Measurements from ENCODE around the gene CLEC4C.

The CLEC4C gene

GRCh38 chr12:7695566-7696197, 51.5 kb downstream of the CLEC4C start, which contains the start of gene GDF3:
Gene GDF3, minus strand, starts transcription at chr12:7695775. Its CDS starts 47 bp downstream, at chr12:7695728.
- no peak for TF ChIP-seq CTCF (conservative IDR thresholded peaks at IDR 0.05; ENCODE audit: low read length)
- no peak within 1 kb of the TSS for H3K4me3 ChIP-seq (ENCODE audit: low read length)
- DNase-seq (ENCODE audit: low read depth) = peak; percentile 3

- no peak for TF ChIP-seq CTCF (conservative IDR thresholded peaks at IDR 0.05; ENCODE audit: low read length)
- no peak for DNase-seq (ENCODE audit: low read depth)
- H3K4me3 ChIP-seq (ENCODE audit: low read length) = no peak overlapping the region
Observed at GRCh38 chr12:7695237-7695560, 52.0 kb downstream of the CLEC4C start.

GRCh38 chr12:7694556-7695236, 52.5 kb downstream of the CLEC4C start:
- TF ChIP-seq CTCF (conservative IDR thresholded peaks at IDR 0.05; ENCODE audit: low read length) = no peak
- H3K4me3 ChIP-seq (ENCODE audit: low read length) = no peak overlapping the region
- no peak for DNase-seq (ENCODE audit: low read depth)

- no peak overlapping the region for H3K4me3 ChIP-seq (ENCODE audit: low read length)
- no peak for TF ChIP-seq CTCF (conservative IDR thresholded peaks at IDR 0.05; ENCODE audit: low read length)
- no peak for DNase-seq (ENCODE audit: low read depth)
Observed at GRCh38 chr12:7693793-7694192, 53.4 kb downstream of the CLEC4C start.

- no peak for TF ChIP-seq CTCF (conservative IDR thresholded peaks at IDR 0.05; ENCODE audit: low read length)
- H3K4me3 ChIP-seq (ENCODE audit: low read length) = no peak overlapping the region
- DNase-seq (ENCODE audit: low read depth) = no peak
Observed at GRCh38 chr12:7681535-7681934, 65.6 kb downstream of the CLEC4C start.

Measured in AG10803 (cell line).